ENCODE results near the gene PKMYT1. TPM values are rescaled to one million over a fixed set of nuclear protein-coding genes. Genes with fewer than 3 reads are reported as not detected.
"Not testable (repeated sequence)": the region's sequence is repeated elsewhere in the genome, so short reads cannot be mapped to it uniquely, and the experiment has no call there.

PKMYT1 gene
- total RNA-seq, 1 experiment from 2014 or later = 34.7 TPM

DNA sequence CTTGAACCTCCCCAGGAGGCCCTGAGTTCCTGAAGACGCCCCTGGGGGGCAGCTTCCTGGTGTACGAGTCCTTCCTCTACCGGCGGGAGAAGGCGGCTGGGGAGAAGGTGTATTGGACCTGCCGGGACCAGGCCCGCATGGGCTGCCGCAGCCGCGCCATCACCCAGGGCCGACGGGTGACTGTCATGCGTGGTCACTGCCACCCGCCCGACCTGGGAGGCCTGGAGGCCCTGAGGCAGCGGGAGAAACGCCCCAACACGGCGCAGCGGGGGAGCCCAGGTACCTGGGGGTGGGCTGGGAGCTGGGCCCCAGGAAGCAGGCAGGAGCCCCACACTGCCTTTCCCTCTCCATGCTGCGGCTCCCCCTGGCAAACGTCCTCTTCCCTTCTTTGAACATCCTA lies 46.5 kb downstream of the PKMYT1 start:
- ChIA-PET POLR2A (no interaction called here), CTCF (no interaction called here)
- intact Hi-C loops (cut with micrococcal nuclease) = no loop called here
- Mint-ChIP-seq H3K4me3 (ENCODE audit: unreplicated experiment) (no peak overlapping the region), H3K27ac (ENCODE audit: low read depth, unreplicated experiment) (no peak overlapping the region), H3K9me3 (ENCODE audit: unreplicated experiment) (no peaks in the 10 kb centered on the region), H3K36me3 (ENCODE audit: insufficient read depth, unreplicated experiment) (peaks cover 51% of the 10 kb centered on the region), H3K4me1 (ENCODE audit: insufficient read depth, unreplicated experiment) (no peaks in the 10 kb centered on the region), H3K27me3 (ENCODE audit: insufficient read depth, unreplicated experiment) (no peaks in the 10 kb centered on the region)
- TF ChIP-seq, protein P1, sequence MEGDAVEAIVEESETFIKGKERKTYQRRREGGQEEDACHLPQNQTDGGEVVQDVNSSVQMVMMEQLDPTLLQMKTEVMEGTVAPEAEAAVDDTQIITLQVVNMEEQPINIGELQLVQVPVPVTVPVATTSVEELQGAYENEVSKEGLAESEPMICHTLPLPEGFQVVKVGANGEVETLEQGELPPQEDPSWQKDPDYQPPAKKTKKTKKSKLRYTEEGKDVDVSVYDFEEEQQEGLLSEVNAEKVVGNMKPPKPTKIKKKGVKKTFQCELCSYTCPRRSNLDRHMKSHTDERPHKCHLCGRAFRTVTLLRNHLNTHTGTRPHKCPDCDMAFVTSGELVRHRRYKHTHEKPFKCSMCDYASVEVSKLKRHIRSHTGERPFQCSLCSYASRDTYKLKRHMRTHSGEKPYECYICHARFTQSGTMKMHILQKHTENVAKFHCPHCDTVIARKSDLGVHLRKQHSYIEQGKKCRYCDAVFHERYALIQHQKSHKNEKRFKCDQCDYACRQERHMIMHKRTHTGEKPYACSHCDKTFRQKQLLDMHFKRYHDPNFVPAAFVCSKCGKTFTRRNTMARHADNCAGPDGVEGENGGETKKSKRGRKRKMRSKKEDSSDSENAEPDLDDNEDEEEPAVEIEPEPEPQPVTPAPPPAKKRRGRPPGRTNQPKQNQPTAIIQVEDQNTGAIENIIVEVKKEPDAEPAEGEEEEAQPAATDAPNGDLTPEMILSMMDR (IDR thresholded peaks at IDR 0.05; ENCODE audit: unreplicated experiment) = no peak
- DNase-seq (ENCODE audit: unreplicated experiment) = no peak
- BruUV-seq (replicated peaks) = TSS peak; percentile 16

DNA sequence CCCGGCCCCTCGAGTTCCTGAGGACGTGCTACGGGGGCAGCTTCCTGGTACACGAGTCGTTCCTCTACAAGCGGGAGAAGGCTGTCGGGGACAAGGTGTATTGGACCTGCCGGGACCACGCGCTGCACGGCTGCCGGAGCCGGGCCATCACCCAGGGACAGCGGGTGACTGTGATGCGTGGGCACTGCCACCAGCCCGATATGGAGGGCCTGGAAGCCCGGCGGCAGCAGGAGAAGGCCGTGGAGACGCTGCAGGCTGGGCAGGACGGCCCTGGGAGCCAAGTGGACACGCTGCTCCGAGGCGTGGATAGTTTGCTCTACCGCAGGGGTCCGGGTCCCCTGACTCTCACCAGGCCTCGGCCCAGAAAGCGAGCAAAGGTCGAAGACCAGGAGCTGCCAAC lies 47.1 kb downstream of the PKMYT1 start:
- CTCF ChIA-PET = no interaction called here

DNA sequence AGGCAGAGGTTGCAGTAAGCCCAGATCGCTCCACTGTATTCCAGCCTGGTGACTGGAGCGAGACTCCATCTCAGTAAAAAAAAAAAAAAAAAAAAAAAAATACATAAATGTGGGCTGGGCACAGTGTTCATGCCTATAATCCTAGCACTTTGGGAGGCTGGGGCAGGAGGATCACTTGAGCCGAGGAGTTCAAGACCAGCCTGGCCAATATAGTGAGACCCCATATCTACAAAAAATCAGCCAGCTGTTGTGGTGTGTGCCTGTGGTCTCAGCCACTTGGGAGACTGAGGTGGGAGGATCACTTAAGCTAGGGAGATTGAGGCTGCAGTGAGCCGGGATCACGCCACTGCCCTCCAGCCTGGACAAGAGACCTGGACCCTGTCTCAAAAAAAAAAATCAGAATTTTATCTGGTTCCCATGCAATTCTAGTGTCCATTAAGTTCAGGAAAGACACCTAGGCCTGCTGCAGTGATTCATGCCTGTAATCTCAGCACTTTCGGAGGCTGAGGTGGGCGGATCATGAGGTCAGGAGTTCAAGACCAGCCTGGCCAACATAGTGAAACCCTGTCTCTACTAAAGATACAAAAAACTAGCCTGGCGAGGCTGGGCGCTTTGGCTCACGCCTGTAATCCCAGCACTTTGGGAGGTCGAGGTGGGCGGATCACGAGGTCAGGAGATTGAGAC lies 48.9 kb downstream of the PKMYT1 start:
- CTCF ChIA-PET = interaction anchor here (0.6 to 1.0 kb wide), 4 partner anchors 19 to 32 kb away, joined by 3 to 6 read pairs (median 4); partner anchors contain the start of gene FLYWCH1
- H3K27me3 Mint-ChIP-seq (ENCODE audit: insufficient read depth, unreplicated experiment); DNase-seq (ENCODE audit: unreplicated experiment); BruUV-seq (replicated peaks); H3K4me3 Mint-ChIP-seq (ENCODE audit: unreplicated experiment); POLR2A ChIA-PET; H3K9me3 Mint-ChIP-seq (ENCODE audit: unreplicated experiment); H3K27ac Mint-ChIP-seq (ENCODE audit: low read depth, unreplicated experiment); intact Hi-C loops (cut with micrococcal nuclease): not testable (repeated sequence)
- Mint-ChIP-seq H3K4me1 (ENCODE audit: insufficient read depth, unreplicated experiment) (peaks cover 10% of the 10 kb centered on the region), H3K36me3 (ENCODE audit: insufficient read depth, unreplicated experiment) (peaks cover 43% of the 10 kb centered on the region)

More for the DNA sequence above, 47.1 kb downstream of the PKMYT1 start:
- Mint-ChIP-seq H3K4me1 (ENCODE audit: insufficient read depth, unreplicated experiment) (no peaks in the 10 kb centered on the region), H3K36me3 (ENCODE audit: insufficient read depth, unreplicated experiment) (peaks cover 45% of the 10 kb centered on the region), H3K4me3 (ENCODE audit: unreplicated experiment) (no peak overlapping the region), H3K27me3 (ENCODE audit: insufficient read depth, unreplicated experiment) (no peaks in the 10 kb centered on the region), H3K27ac (ENCODE audit: low read depth, unreplicated experiment) (no peak overlapping the region), H3K9me3 (ENCODE audit: unreplicated experiment) (no peaks in the 10 kb centered on the region)
- intact Hi-C loops (cut with micrococcal nuclease) = no loop called here
- DNase-seq (ENCODE audit: unreplicated experiment) = no peak
- TF ChIP-seq, protein P1 (IDR thresholded peaks at IDR 0.05; ENCODE audit: unreplicated experiment) = no peak
- POLR2A ChIA-PET = no interaction called here
- BruUV-seq (replicated peaks) = no TSS peak

DNA sequence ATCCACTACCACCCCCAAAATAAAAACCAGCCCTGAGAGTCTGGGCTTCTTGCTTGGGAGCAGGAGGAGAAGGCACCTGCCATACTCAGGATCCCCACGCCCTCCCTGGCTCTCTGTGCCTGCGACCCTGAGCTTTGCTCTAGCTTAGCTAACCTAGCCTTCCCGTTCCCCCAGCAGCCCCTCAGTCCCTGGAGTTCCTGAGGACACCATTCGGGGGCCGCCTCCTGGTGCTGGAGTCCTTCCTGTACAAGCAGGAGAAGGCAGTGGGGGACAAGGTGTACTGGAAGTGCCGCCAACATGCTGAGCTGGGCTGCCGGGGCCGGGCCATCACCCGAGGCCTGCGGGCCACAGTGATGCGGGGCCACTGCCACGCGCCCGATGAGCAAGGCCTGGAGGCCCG lies 50.0 kb downstream of the PKMYT1 start:
- H3K9me3 Mint-ChIP-seq (ENCODE audit: unreplicated experiment) = no peaks in the 10 kb centered on the region
- H3K4me3 Mint-ChIP-seq (ENCODE audit: unreplicated experiment) = no peak overlapping the region
- no peaks in the 10 kb centered on the region for H3K27me3 Mint-ChIP-seq (ENCODE audit: insufficient read depth, unreplicated experiment)
- intact Hi-C loops (cut with micrococcal nuclease) = no loop called here
- H3K4me1 Mint-ChIP-seq (ENCODE audit: insufficient read depth, unreplicated experiment) = peaks cover 12% of the 10 kb centered on the region
- TF ChIP-seq, protein P1 (IDR thresholded peaks at IDR 0.05; ENCODE audit: unreplicated experiment) = no peak
- H3K36me3 Mint-ChIP-seq (ENCODE audit: insufficient read depth, unreplicated experiment) = peaks cover 35% of the 10 kb centered on the region
- no peak overlapping the region for H3K27ac Mint-ChIP-seq (ENCODE audit: low read depth, unreplicated experiment)
- no peak for DNase-seq (ENCODE audit: unreplicated experiment)
- ChIA-PET CTCF (interaction anchor here (0.6 to 0.7 kb wide), 2 partner anchors 15 to 91 kb away, joined by 3 read pairs; no protein-coding TSS in a partner anchor), POLR2A (no interaction called here)
- TSS peak; percentile 17 for BruUV-seq (replicated peaks)
